Right renal cortex interstitium (tissue), 3 donors: ENCODE data around the gene SENP8. TPM values are rescaled to one million over a fixed set of nuclear protein-coding genes. Genes with fewer than 3 reads are reported as not detected.
"Not testable (repeated sequence)": the region's sequence is repeated elsewhere in the genome, so short reads cannot be mapped to it uniquely, and the experiment has no call there.

Experiments used
- DNase-seq, 3 donors: peaks; one replicate each; pipeline ENCODE4 v3.0.0-alpha.2; 2013; ENCODE audit warnings: low read depth in 3 of 3, low spot score in 2 of 3
- polyA plus RNA-seq, 3 donors: library from polyadenylated mRNA; unstranded; fragments of 120-200 nt; gene quantifications; one replicate each; pipeline ENCODE4 v1.2.1, GENCODE V29; 2013; ENCODE audit not compliant: insufficient read length in 3 of 3

Gene SENP8
- polyA plus RNA-seq, 3 donors, result 7.6 to 8.0 (median 7.9) TPM

GRCh38 chr15:72154316-72154715 is 36.1 kb downstream of the SENP8 start:
- DNase-seq, result no peak

GRCh38 chr15:72155003-72155621 is 36.9 kb downstream of the SENP8 start:
- peak; percentile 68 to 81 (median 78) for DNase-seq

GRCh38 chr15:72155635-72156616 is 37.7 kb downstream of the SENP8 start:
- DNase-seq, result peak; percentile 80 to 87 (median 82)

GRCh38 chr15:72156928-72157327 is 38.7 kb downstream of the SENP8 start:
- DNase-seq, result no peak

GRCh38 chr15:72160696-72161245 is 42.6 kb downstream of the SENP8 start:
- no peak for DNase-seq

- no peak for DNase-seq
Measured at GRCh38 chr15:72161361-72162132, 43.3 kb downstream of the SENP8 start.

GRCh38 chr15:72162569-72162968 is 44.4 kb downstream of the SENP8 start:
- no peak for DNase-seq

GRCh38 chr15:72163719-72164118 is 45.5 kb downstream of the SENP8 start:
- no peak for DNase-seq

GRCh38 chr15:72166716-72167417 is 48.7 kb downstream of the SENP8 start:
- DNase-seq, result no peak

GRCh38 chr15:72167445-72167844 is 49.2 kb downstream of the SENP8 start:
- no peak for DNase-seq

GRCh38 chr15:72168131-72168807 is 50.1 kb downstream of the SENP8 start:
- no peak for DNase-seq

GRCh38 chr15:72168808-72169190 is 50.6 kb downstream of the SENP8 start:
- DNase-seq, result no peak

GRCh38 chr15:72169236-72169920 is 51.2 kb downstream of the SENP8 start:
- no peak for DNase-seq

GRCh38 chr15:72169921-72170611 is 51.9 kb downstream of the SENP8 start:
- no peak for DNase-seq

- DNase-seq, result no peak
Measured at GRCh38 chr15:72170691-72171090, 52.5 kb downstream of the SENP8 start.

- not testable (repeated sequence) for DNase-seq
Measured at GRCh38 chr15:72171978-72172377, 53.8 kb downstream of the SENP8 start.

GRCh38 chr15:72172796-72173195 is 54.6 kb downstream of the SENP8 start:
- DNase-seq, result no peak

- no peak for DNase-seq
Measured at GRCh38 chr15:72173401-72173800, 55.2 kb downstream of the SENP8 start.
